Suprapubic skin (tissue), 4 donors: ENCODE data around the gene COL12A1.

Experiments
- CTCF ChIP-seq, 2 donors: fragments of 200-600 bp in 1 of 2; fragments of 450-650 bp in 1 of 2; sonication (generic) in 1 of 2; IDR thresholded peaks; one replicate each; pipeline ENCODE4 v1.5.1; 2016 to 2019; ENCODE audit warnings: antibody characterized with exemption in 2 of 2, mild to moderate bottlenecking in 1 of 2, moderate library complexity in 1 of 2
- POLR2A ChIP-seq, 2 donors: fragments of 450-650 bp; IDR thresholded peaks; one replicate each; pipeline ENCODE4 v1.6.1; 2017; ENCODE audit warnings: antibody characterized with exemption in 2 of 2, mild to moderate bottlenecking in 2 of 2, moderate library complexity in 2 of 2
- POLR2AphosphoS5 ChIP-seq, 3 donors: sonication (generic); formaldehyde crosslinking; IDR thresholded peaks; one replicate each; pipeline ENCODE4 v1.6.1; 2017; ENCODE audit warnings: antibody characterized with exemption in 3 of 3

DNA sequence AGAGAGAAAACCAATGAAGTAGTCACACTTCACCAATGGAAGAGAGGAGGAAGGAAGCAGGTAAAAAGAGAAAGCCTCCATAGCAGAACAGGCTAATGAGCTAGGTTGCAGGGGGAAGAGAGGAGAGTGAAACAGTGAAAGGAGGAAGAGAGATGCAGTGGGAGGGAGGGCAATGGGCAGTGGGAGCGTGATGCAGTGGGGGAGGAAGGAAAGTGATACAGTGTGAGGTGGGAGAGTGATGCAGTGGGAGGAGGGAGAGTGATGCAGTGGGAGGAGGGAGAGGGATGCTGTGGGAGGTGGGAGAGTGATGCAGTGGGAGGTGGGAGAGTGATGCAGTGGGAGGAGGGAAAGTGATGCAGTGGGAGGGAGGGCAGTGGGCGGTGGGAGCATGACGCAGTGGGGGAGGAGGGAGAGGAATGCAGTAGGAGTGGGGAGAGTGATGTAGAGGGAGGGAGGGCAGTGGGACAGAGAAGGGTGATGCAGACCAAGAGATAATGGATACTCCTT is 29.7 kb downstream of the COL12A1 start:
- TF ChIP-seq CTCF (IDR thresholded peaks at IDR 0.05) (no peak), POLR2A (IDR thresholded peaks at IDR 0.05) (no peak), POLR2AphosphoS5 (IDR thresholded peaks at IDR 0.05) (no peak)
